ENCODE results near the gene ABCA2.

GRCh38 chr9:137039611-137040366, 11.8 kb upstream of the ABCA2 start:
- no peak for TF ChIP-seq CTCF (IDR thresholded peaks at IDR 0.05)
- no peak for TF ChIP-seq POLR2A (IDR thresholded peaks at IDR 0.05)
